ENCODE measurements around the gene RAB3GAP1.
"Not testable (repeated sequence)": the region's sequence is repeated elsewhere in the genome, so short reads cannot be mapped to it uniquely, and the experiment has no call there.

The RAB3GAP1 gene

GRCh38 chr2:135052042-135052876 is at the start of gene RAB3GAP1:
TSS of gene RAB3GAP1 (plus strand) at chr2:135052292. CDS start at chr2:135052308, 16 bp downstream.
- peak; percentile 83 to 91 (median 86) for DNase-seq (ENCODE audit: low read depth in 2 of 3, low spot score in 1 of 3)

GRCh38 chr2:135002836-135003235 is 49.3 kb upstream of the RAB3GAP1 start:
- DNase-seq (ENCODE audit: low read depth in 2 of 3, low spot score in 1 of 3): no peak

- DNase-seq (ENCODE audit: low read depth in 2 of 3, low spot score in 1 of 3): peak; percentile 60 to 73 (median 67)
Observed at GRCh38 chr2:135004005-135004746, 47.9 kb upstream of the RAB3GAP1 start.

- DNase-seq (ENCODE audit: low read depth in 2 of 3, low spot score in 1 of 3): no peak
Observed at GRCh38 chr2:135005753-135006152, 46.3 kb upstream of the RAB3GAP1 start.

GRCh38 chr2:135009339-135009738 is 42.8 kb upstream of the RAB3GAP1 start:
- no peak for DNase-seq (ENCODE audit: low read depth in 2 of 3, low spot score in 1 of 3)

- no peak for DNase-seq (ENCODE audit: low read depth in 2 of 3, low spot score in 1 of 3)
Observed at GRCh38 chr2:135010200-135010942, 41.7 kb upstream of the RAB3GAP1 start.

- no peak for DNase-seq (ENCODE audit: low read depth in 2 of 3, low spot score in 1 of 3)
Observed at GRCh38 chr2:135011633-135012032, 40.5 kb upstream of the RAB3GAP1 start.

GRCh38 chr2:135021618-135022017 is 30.5 kb upstream of the RAB3GAP1 start:
- no peak for DNase-seq (ENCODE audit: low read depth in 2 of 3, low spot score in 1 of 3)

- DNase-seq (ENCODE audit: low read depth in 2 of 3, low spot score in 1 of 3): peak in 1 of 3 donors; percentile 3
Observed at GRCh38 chr2:135022952-135023880, 28.9 kb upstream of the RAB3GAP1 start.

GRCh38 chr2:135023886-135024485 is 28.1 kb upstream of the RAB3GAP1 start:
- no peak for DNase-seq (ENCODE audit: low read depth in 2 of 3, low spot score in 1 of 3)

GRCh38 chr2:135029481-135030134 is 22.5 kb upstream of the RAB3GAP1 start:
- no peak for DNase-seq (ENCODE audit: low read depth in 2 of 3, low spot score in 1 of 3)

- DNase-seq (ENCODE audit: low read depth in 2 of 3, low spot score in 1 of 3): no peak
Observed at GRCh38 chr2:135030826-135031225, 21.3 kb upstream of the RAB3GAP1 start.

GRCh38 chr2:135033216-135033615 is 18.9 kb upstream of the RAB3GAP1 start:
- DNase-seq (ENCODE audit: low read depth in 2 of 3, low spot score in 1 of 3): not testable (repeated sequence)

GRCh38 chr2:135037831-135038230 is 14.3 kb upstream of the RAB3GAP1 start:
- DNase-seq (ENCODE audit: low read depth in 2 of 3, low spot score in 1 of 3): no peak

- DNase-seq (ENCODE audit: low read depth in 2 of 3, low spot score in 1 of 3): peak in 2 of 3 donors; percentile 15 to 20
Observed at GRCh38 chr2:135043345-135043744, 8.7 kb upstream of the RAB3GAP1 start.

- DNase-seq (ENCODE audit: low read depth in 2 of 3, low spot score in 1 of 3): no peak
Observed at GRCh38 chr2:135047300-135047699, 4.8 kb upstream of the RAB3GAP1 start, which contains the start of gene MAP3K19. TSS of gene MAP3K19 (minus strand) at chr2:135047447. CDS start at chr2:135024647, 22,800 bp downstream.

- DNase-seq (ENCODE audit: low read depth in 2 of 3, low spot score in 1 of 3): no peak
Observed at GRCh38 chr2:135048122-135048521, 4.0 kb upstream of the RAB3GAP1 start.

GRCh38 chr2:135050132-135050531 is 2.0 kb upstream of the RAB3GAP1 start:
- no peak for DNase-seq (ENCODE audit: low read depth in 2 of 3, low spot score in 1 of 3)

- DNase-seq (ENCODE audit: low read depth in 2 of 3, low spot score in 1 of 3): no peak
Observed at GRCh38 chr2:135050684-135051083, 1.4 kb upstream of the RAB3GAP1 start.

Data from stimulated activated CD4-positive, alpha-beta T cell treated with anti-CD3 and anti-CD28 coated beads, Interleukin-12 subunit alpha, Interleukin-12 subunit beta, amount 100 ng/mL, for 48 hours (primary cell).